ENCODE results near the gene CCDC59. TPM values are rescaled to one million over a fixed set of nuclear protein-coding genes. Genes with fewer than 3 reads are reported as not detected.

CCDC59 gene
- total RNA-seq, 3 donors from 2014 or later: 23.3 to 34.2 (median 23.5) TPM

DNA sequence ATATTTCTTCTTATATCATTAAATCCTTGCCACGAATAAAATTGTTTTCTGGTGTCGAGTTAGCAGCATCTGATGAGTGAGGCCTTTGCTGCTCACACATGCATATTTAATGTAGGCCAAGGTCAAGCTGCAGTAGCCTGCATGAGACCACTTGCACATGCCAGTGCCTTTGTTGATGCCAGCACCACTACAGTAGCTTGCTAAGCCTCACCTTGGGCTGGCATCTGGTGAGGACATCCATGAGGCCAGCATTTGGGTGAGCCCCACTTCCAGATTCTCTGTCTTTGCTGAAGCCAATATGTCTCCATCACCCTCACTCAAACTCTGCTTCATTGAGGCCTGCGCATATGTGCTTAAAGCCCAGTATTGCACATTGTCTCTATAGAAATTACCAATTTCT is 8.0 kb downstream of the CCDC59 start:
- no peak for DNase-seq
- Histone ChIP-seq H3K36me3 (ENCODE audit: low read depth) (no peaks in the 10 kb centered on the region), H3K9me3 (no peaks in the 10 kb centered on the region), H3K4me1 (ENCODE audit: low read depth) (no peaks in the 10 kb centered on the region), H3K4me3 (no peak overlapping the region)
- ATAC-seq: no peak
- intact Hi-C loops (cut with DNase I, micrococcal nuclease): no loop called here
- TF ChIP-seq, protein P1, sequence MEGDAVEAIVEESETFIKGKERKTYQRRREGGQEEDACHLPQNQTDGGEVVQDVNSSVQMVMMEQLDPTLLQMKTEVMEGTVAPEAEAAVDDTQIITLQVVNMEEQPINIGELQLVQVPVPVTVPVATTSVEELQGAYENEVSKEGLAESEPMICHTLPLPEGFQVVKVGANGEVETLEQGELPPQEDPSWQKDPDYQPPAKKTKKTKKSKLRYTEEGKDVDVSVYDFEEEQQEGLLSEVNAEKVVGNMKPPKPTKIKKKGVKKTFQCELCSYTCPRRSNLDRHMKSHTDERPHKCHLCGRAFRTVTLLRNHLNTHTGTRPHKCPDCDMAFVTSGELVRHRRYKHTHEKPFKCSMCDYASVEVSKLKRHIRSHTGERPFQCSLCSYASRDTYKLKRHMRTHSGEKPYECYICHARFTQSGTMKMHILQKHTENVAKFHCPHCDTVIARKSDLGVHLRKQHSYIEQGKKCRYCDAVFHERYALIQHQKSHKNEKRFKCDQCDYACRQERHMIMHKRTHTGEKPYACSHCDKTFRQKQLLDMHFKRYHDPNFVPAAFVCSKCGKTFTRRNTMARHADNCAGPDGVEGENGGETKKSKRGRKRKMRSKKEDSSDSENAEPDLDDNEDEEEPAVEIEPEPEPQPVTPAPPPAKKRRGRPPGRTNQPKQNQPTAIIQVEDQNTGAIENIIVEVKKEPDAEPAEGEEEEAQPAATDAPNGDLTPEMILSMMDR (IDR thresholded peaks at IDR 0.05): no peak

DNA sequence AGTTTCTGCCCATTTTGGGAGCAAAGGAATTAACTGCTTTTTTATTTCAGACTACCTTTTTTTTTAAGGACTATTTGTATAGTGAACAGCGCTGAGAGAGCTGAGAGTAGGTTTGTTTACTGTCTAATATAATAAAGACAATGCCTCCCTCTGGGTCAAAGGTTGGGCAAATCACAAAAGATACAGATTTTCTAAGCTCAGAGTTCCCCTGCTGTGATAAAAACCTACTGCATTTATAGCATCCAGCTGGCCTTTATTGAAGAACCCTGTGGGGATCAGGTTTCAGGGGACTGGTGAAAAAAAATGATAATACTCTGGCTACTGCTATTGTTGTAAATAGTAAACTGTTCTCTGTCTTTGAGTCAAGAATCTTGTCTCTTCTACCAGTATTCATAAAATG is 28.7 kb downstream of the CCDC59 start:
- Histone ChIP-seq H3K9me3 (no peaks in the 10 kb centered on the region), H3K4me3 (no peak overlapping the region), H3K4me1 (ENCODE audit: low read depth) (peaks cover 4% of the 10 kb centered on the region), H3K36me3 (ENCODE audit: low read depth) (no peaks in the 10 kb centered on the region)
- TF ChIP-seq, protein P1 (IDR thresholded peaks at IDR 0.05): no peak
- intact Hi-C loops (cut with DNase I, micrococcal nuclease): loop anchor here in 1 of 2 donors (10.0 kb wide), 1 partner anchor 685 kb away; no protein-coding TSS in a partner anchor
- ATAC-seq: peak; percentile 71
- DNase-seq: peak in 1 of 3 donors; percentile 14

DNA sequence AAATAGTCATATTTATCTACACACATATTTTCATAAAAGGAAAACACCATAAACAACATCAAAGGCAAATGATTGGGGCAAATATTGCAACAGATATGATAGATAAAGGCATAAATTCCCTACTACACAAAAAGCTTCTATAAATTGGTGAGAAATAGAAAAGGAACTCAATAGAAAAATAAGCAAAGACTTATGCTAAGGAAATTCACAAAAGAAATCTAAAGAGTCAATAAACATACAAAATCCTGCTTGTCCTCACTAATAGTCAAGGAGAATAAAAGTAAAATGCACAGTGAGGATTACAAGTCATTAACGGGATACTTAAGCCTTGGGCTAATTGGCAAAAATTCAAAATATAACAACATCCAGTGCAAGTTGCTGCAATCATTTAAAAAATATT is 30.3 kb downstream of the CCDC59 start:
- Histone ChIP-seq H3K4me3 (no peak overlapping the region), H3K4me1 (ENCODE audit: low read depth) (peaks cover 4% of the 10 kb centered on the region), H3K36me3 (ENCODE audit: low read depth) (no peaks in the 10 kb centered on the region), H3K9me3 (no peaks in the 10 kb centered on the region)
- TF ChIP-seq, protein P1 (IDR thresholded peaks at IDR 0.05): no peak
- ATAC-seq: no peak
- DNase-seq: no peak
- intact Hi-C loops (cut with DNase I, micrococcal nuclease): loop anchor here in 1 of 2 donors (10.0 kb wide), 1 partner anchor 683 kb away; no protein-coding TSS in a partner anchor

DNA sequence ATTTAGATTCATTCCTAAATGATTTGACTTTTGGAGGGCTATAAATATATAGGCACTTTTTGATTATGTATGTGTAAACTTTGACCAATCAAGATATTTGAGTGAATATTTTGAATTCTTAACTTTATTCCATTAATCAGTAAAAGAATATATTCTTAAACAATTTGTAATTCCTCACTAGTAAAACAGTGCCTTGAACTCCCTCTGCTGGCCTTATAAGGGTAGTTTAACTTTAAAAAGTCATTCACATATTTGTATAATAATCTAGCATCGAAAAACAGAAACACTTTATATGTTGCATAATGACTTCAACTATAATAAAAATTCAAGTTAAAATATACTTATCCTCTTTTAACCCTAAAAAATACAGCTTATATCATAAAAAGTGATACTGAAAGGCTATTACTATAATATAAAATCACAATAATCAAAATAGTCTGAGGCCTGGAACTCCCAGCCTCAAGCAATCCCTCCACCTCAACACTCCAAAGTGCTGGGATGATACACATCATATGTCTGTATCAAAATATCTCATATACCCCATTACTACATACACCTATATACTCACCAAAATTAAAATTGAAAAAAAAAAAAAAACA is 31.2 kb downstream of the CCDC59 start:
- no peak overlapping the region for H3K4me3 ChIP-seq
- no peaks in the 10 kb centered on the region for H3K36me3 ChIP-seq (ENCODE audit: low read depth)
- peaks cover 4% of the 10 kb centered on the region for H3K4me1 ChIP-seq (ENCODE audit: low read depth)
- H3K9me3 ChIP-seq: no peaks in the 10 kb centered on the region
- DNase-seq (no peak), ATAC-seq (no peak)
- TF ChIP-seq, protein P1 (IDR thresholded peaks at IDR 0.05): peak; percentile 15
- intact Hi-C loops (cut with DNase I, micrococcal nuclease): loop anchor here in 1 of 2 donors (10.0 kb wide), 1 partner anchor 682 kb away; no protein-coding TSS in a partner anchor

DNA sequence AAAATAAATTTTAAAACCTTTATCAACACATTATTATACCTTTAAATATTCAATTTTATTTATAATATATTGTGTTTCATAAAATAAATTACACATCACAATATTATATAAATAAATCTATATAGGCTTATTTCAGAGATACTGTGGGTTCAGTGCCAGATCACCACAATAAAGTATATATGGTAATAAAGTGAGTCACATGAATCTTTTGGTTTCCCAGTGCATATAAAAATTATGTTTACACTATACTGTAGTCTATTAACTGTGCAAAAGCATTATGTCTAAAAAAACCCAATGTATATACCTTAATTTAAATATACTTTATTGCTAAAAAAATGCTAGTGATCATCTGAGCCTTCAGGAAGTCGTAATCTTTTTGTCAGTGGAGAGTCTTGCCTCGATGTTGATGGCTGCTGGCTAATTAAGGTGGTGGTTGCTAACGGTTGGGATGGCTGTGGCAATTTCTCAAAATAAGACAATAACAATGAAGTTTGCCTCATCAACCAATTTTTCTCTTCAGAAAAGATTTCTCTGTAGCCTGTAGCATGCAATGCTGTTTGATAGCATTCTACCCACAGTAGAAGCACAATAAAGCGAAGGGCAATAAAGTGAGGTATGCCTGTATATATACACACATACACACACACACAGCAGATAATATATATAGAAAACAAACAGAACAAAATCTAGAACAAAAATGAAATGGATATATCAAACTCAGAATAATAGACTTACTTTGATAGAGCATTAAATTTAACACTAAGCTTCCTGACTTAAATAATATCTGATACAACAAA is 32.4 kb downstream of the CCDC59 start:
- DNase-seq (no peak), ATAC-seq (peak; percentile 62)
- Histone ChIP-seq H3K36me3 (ENCODE audit: low read depth) (no peaks in the 10 kb centered on the region), H3K4me3 (no peak overlapping the region), H3K9me3 (no peaks in the 10 kb centered on the region), H3K4me1 (ENCODE audit: low read depth) (peaks cover 4% of the 10 kb centered on the region)
- TF ChIP-seq, protein P1 (IDR thresholded peaks at IDR 0.05): no peak
- intact Hi-C loops (cut with DNase I, micrococcal nuclease): loop anchor here in 1 of 2 donors (10.0 kb wide), 1 partner anchor 681 kb away; no protein-coding TSS in a partner anchor

All from mucosa of descending colon (tissue), 3 donors.